ENCODE data around the gene ATAD3C.
A peak's percentile ranks its signal among the peaks of the same experiment; 100 is the strongest.
"Not testable (repeated sequence)": the region's sequence is repeated elsewhere in the genome, so short reads cannot be mapped to it uniquely, and the experiment has no call there.

ATAD3C gene

GRCh38 chr1:1449099-1449739, at the start of gene ATAD3C:
TSS of gene ATAD3C (plus strand) at chr1:1449689. CDS start at chr1:1450684, 995 bp downstream.
- no peak for TF ChIP-seq CTCF (IDR thresholded peaks at IDR 0.05; ENCODE audit: low read depth, low read length, missing control alignments)
- no peak for DNase-seq (ENCODE audit: low read depth)
- in situ Hi-C loops (cut with HindIII; ENCODE audit: low sequenced_read_pairs) = no loop called here
- no peak within 1 kb of the TSS for H3K4me3 ChIP-seq (ENCODE audit: low read depth, low read length)

GRCh38 chr1:1399872-1400575, 49.5 kb upstream of the ATAD3C start:
- DNase-seq (ENCODE audit: low read depth) = no peak
- H3K4me3 ChIP-seq (ENCODE audit: low read depth, low read length) = peak overlapping the region; percentile 97
- no peak for TF ChIP-seq CTCF (IDR thresholded peaks at IDR 0.05; ENCODE audit: low read depth, low read length, missing control alignments)
- in situ Hi-C loops (cut with HindIII; ENCODE audit: low sequenced_read_pairs) = no loop called here

- in situ Hi-C loops (cut with HindIII; ENCODE audit: low sequenced_read_pairs) = no loop called here
- no peak for DNase-seq (ENCODE audit: low read depth)
- TF ChIP-seq CTCF (IDR thresholded peaks at IDR 0.05; ENCODE audit: low read depth, low read length, missing control alignments) = no peak
- H3K4me3 ChIP-seq (ENCODE audit: low read depth, low read length) = peak overlapping the region; percentile 97
Measured at GRCh38 chr1:1400576-1401456, 48.7 kb upstream of the ATAD3C start.

- no peak overlapping the region for H3K4me3 ChIP-seq (ENCODE audit: low read depth, low read length)
- in situ Hi-C loops (cut with HindIII; ENCODE audit: low sequenced_read_pairs) = no loop called here
- no peak for DNase-seq (ENCODE audit: low read depth)
- TF ChIP-seq CTCF (IDR thresholded peaks at IDR 0.05; ENCODE audit: low read depth, low read length, missing control alignments) = no peak
Measured at GRCh38 chr1:1401457-1402010, 48.0 kb upstream of the ATAD3C start.

- no peak overlapping the region for H3K4me3 ChIP-seq (ENCODE audit: low read depth, low read length)
- TF ChIP-seq CTCF (IDR thresholded peaks at IDR 0.05; ENCODE audit: low read depth, low read length, missing control alignments) = peak; percentile 76
- in situ Hi-C loops (cut with HindIII; ENCODE audit: low sequenced_read_pairs) = no loop called here
- DNase-seq (ENCODE audit: low read depth) = no peak
Measured at GRCh38 chr1:1402072-1402900, 47.2 kb upstream of the ATAD3C start.

GRCh38 chr1:1402901-1403392, 46.5 kb upstream of the ATAD3C start:
- H3K4me3 ChIP-seq (ENCODE audit: low read depth, low read length); DNase-seq (ENCODE audit: low read depth); in situ Hi-C loops (cut with HindIII; ENCODE audit: low sequenced_read_pairs): not testable (repeated sequence)

All from astrocyte of the cerebellum (primary cell).